SJSA1 (cell line): ENCODE measurements around the gene ANKMY1. TPM values are rescaled to one million over a fixed set of nuclear protein-coding genes. Genes with fewer than 3 reads are reported as not detected.

Experiments used
- DNase-seq, 2 experiments: peaks; one replicate each; pipeline ENCODE4 v3.0.0-alpha.2; 2015 to 2020; ENCODE audit warnings: low spot score in 2 of 2, low read depth in 1 of 2
- H3K27ac ChIP-seq: fragments of 250-450 bp; sonication (Bioruptor Pico); 2 replicates; pipeline ENCODE4 v1.5.1; 2020; ENCODE audit warnings: mild to moderate bottlenecking, moderate library complexity
- H3K27me3 ChIP-seq: fragments of 250-450 bp; sonication (Bioruptor Pico); replicated peaks from 2 replicates; pipeline ENCODE4 v1.5.1; 2020; ENCODE audit warnings: mild to moderate bottlenecking, moderate library complexity
- H3K36me3 ChIP-seq: fragments of 250-450 bp; sonication (Bioruptor Pico); 2 replicates; pipeline ENCODE4 v1.5.1; 2020; ENCODE audit warnings: mild to moderate bottlenecking
- H3K4me1 ChIP-seq: fragments of 250-450 bp; sonication (Bioruptor Pico); replicated peaks from 2 replicates; pipeline ENCODE4 v1.6.1; 2021; ENCODE audit warnings: mild to moderate bottlenecking
- H3K4me3 ChIP-seq: fragments of 250-450 bp; sonication (Bioruptor Pico); 2 replicates; pipeline ENCODE4 v1.5.1; 2020; ENCODE audit warnings: mild to moderate bottlenecking
- H3K9me3 ChIP-seq: fragments of 250-450 bp; sonication (Bioruptor Pico); replicated peaks from 2 replicates; pipeline ENCODE4 v1.5.1; 2020; ENCODE audit warnings: mild to moderate bottlenecking
- total RNA-seq: library from RNA; depleted of rRNA; stranded (reverse); fragments of >200 nt; shearing (Covaris generic); gene quantifications from 2 replicates; pipeline ENCODE4 v1.2.3, GENCODE V29; 2014

Gene ANKMY1
- total RNA-seq, 1 experiment from 2014 or later = 8.1 TPM

DNA sequence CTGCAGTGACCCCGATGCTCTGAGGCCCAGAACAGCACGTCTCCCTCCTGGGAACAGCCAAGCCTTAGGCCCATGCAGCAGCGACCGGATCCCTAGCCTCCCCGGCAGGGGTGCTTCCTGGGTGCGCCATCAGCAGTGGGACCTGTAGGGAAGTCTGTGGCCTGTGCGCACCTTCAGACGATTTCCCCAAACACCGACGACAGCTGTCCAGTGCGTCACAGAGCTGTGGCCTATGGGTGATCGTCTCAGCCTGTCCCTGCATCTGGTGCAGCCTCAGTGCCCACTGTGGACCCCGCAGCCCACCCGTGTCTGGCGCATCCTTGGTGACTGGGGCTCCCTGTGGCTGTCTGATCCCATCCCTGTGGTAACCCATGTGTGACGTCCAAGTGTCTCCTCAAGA, 113.3 kb downstream of the ANKMY1 start:
- H3K27ac ChIP-seq = no peak overlapping the region
- DNase-seq = no peak
- H3K9me3 ChIP-seq = no peaks in the 10 kb centered on the region
- no peaks in the 10 kb centered on the region for H3K36me3 ChIP-seq
- H3K4me3 ChIP-seq = no peak overlapping the region
- no peaks in the 10 kb centered on the region for H3K4me1 ChIP-seq
- no peaks in the 10 kb centered on the region for H3K27me3 ChIP-seq

DNA sequence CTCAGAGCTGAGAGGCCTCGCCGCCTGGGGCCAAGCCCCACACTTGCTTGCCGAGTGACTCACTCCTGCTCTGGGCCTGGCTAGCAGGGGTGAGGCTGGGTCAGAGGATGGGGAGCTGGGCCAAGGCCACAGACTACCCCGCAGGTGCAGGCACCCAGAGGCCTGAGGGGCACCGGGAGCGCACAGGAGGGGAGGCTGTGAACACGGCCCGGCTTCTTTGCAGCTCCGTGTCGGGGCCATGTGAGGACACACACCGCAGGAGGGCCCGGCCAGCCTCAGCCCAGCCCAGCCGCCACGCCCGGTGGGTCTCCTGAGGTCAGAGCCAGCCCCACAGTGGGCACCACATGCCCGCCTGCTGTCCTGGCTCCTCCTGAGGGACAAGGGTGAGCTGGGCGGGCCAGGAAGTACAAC, 113.9 kb downstream of the ANKMY1 start:
- DNase-seq = no peak
- Histone ChIP-seq H3K4me1 (no peaks in the 10 kb centered on the region), H3K4me3 (no peak overlapping the region), H3K9me3 (no peaks in the 10 kb centered on the region), H3K36me3 (no peaks in the 10 kb centered on the region; the same call in 1 of the 2 replicates), H3K27ac (no peak overlapping the region), H3K27me3 (no peaks in the 10 kb centered on the region)

DNA sequence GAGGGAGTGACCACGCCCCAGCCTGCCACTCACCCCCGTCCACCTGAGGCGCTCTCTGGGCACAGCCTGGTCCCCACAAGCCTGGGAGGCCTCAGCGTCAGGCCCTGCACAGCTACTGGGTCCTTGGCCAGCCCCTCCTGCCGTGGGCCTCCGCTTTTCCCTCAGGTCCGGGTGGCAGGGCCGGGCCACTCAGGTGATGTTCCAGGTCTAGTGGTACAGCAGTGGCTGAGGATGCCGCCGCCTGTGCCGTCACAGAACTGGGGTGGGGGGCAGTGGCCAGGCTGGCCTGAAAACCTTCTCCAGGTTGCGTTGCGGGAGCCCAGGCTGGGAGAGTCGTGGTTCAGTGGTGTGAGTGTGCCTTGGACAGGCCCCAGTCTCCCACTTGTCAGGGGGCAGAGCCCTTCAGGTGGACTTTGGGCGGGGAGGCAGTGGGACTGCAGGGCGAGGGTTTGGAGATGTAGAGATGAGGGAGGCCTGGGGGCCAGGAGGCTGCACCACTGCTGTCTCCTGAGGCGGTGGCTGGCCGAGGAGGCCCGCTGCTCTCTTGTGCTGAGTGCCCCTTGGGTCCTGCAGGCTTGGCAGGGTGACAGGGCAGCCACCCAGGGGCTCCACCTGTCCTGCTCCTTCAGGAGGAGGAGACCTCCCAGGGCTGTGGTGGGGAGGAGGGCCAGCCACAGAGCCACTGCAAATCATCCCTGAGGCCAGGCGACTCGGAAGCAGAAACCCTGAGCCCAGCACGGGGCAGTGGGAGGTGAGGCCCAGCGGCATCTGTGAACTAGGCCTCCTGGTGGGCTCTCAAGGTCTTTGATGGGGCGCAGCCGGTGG, 114.7 kb downstream of the ANKMY1 start:
- Histone ChIP-seq H3K27ac (no peak overlapping the region), H3K27me3 (no peaks in the 10 kb centered on the region), H3K9me3 (no peaks in the 10 kb centered on the region), H3K4me3 (no peak overlapping the region), H3K36me3 (peaks cover 3% of the 10 kb centered on the region; the same call in 1 of the 2 replicates), H3K4me1 (peaks cover 4% of the 10 kb centered on the region)
- DNase-seq = no peak

- Histone ChIP-seq H3K4me1 (peaks cover 12% of the 10 kb centered on the region), H3K27ac (no peak overlapping the region), H3K4me3 (no peak overlapping the region), H3K36me3 (peaks cover 7% of the 10 kb centered on the region; the same call in 1 of the 2 replicates), H3K9me3 (no peaks in the 10 kb centered on the region), H3K27me3 (no peaks in the 10 kb centered on the region)
- no peak for DNase-seq
Measured at GRCh38 chr2:240441993-240442411, 115.8 kb downstream of the ANKMY1 start.

DNA sequence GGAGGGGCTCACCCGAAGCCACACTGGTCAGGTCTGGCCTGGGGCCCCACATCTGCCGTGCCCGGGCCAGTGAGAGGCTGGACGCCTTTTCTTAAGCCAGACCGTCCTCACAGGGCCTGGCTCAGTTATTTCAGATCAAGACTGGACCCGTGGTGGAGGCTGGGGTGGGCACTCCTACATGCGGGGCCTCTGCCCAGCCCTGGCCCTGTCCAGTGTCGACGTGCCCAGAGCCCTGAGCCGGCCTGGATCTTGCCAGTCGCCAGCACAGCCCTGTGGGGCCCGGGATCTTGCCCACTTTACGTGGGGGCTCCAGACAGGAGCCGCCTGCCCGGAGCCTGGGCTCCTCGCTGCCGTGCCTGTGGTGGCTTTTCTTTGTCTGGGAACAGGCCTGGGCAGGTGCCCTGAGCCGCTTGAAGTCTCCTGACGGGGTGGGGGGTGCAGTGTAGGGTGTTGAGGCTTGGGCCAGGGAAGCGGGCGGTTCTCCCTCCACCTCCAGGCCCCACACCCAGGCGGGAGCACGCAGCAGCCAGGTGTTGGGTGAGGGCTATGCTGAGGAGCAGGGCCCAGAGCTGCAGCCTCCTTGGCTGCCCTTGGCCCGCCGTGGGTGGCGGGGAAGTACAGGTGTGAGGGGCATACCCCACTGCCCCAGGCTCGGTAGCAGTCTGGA, 116.3 kb downstream of the ANKMY1 start:
- H3K27ac ChIP-seq = no peak overlapping the region
- H3K4me3 ChIP-seq = no peak overlapping the region
- no peak for DNase-seq
- no peaks in the 10 kb centered on the region for H3K27me3 ChIP-seq
- H3K36me3 ChIP-seq = peaks cover 7% of the 10 kb centered on the region; the same call in 1 of the 2 replicates
- H3K4me1 ChIP-seq = peaks cover 18% of the 10 kb centered on the region
- H3K9me3 ChIP-seq = no peaks in the 10 kb centered on the region

GRCh38 chr2:240440704-240441320, 117.0 kb downstream of the ANKMY1 start:
- Histone ChIP-seq H3K4me1 (peaks cover 21% of the 10 kb centered on the region), H3K4me3 (no peak overlapping the region), H3K36me3 (peaks cover 8% of the 10 kb centered on the region), H3K27me3 (no peaks in the 10 kb centered on the region), H3K27ac (no peak overlapping the region), H3K9me3 (0 out of 2 replicates have a peak, but pooled peaks cover under 1% of the 10 kb centered on the region)
- DNase-seq = no peak

GRCh38 chr2:240440251-240440650, 117.5 kb downstream of the ANKMY1 start:
- Histone ChIP-seq H3K9me3 (0 out of 2 replicates have a peak, but pooled peaks cover 3% of the 10 kb centered on the region), H3K36me3 (peaks cover 11% of the 10 kb centered on the region), H3K4me1 (peaks cover 21% of the 10 kb centered on the region), H3K27ac (no peak overlapping the region), H3K27me3 (no peaks in the 10 kb centered on the region), H3K4me3 (no peak overlapping the region)
- no peak for DNase-seq

DNA sequence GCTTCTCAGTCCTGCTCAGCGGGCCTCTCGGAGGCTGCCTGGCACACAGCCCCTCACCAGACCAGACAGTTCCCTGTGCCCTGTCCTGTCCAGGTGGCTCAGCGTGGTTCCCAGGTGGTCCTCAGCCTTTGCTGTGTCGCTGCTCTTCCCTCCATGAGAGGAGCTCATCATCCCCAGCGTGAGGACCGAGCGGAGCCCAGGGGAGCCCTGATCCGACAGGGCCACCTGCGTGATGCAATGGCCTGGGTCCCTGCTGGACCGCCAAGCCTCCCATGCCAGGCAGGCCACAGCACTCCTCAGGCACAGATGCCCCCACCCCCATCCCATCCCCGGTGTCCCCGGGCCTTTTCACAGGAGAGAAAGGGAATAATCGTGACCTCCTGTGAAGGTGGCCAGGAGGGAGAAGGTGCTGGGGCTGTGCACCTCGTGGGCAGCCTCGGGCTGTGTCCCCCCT, 118.1 kb downstream of the ANKMY1 start:
- peaks cover 11% of the 10 kb centered on the region for H3K36me3 ChIP-seq
- H3K9me3 ChIP-seq = 0 out of 2 replicates have a peak, but pooled peaks cover 3% of the 10 kb centered on the region
- H3K4me1 ChIP-seq = peaks cover 24% of the 10 kb centered on the region
- H3K27ac ChIP-seq = no peak overlapping the region
- no peak overlapping the region for H3K4me3 ChIP-seq
- H3K27me3 ChIP-seq = no peaks in the 10 kb centered on the region
- DNase-seq = no peak

- Histone ChIP-seq H3K4me1 (peaks cover 31% of the 10 kb centered on the region), H3K9me3 (0 out of 2 replicates have a peak, but pooled peaks cover 3% of the 10 kb centered on the region), H3K36me3 (peaks cover 11% of the 10 kb centered on the region), H3K27ac (no peak overlapping the region), H3K27me3 (no peaks in the 10 kb centered on the region), H3K4me3 (no peak overlapping the region)
- no peak for DNase-seq
Measured at GRCh38 chr2:240438810-240439697, 118.7 kb downstream of the ANKMY1 start.

- H3K4me1 ChIP-seq = peaks cover 40% of the 10 kb centered on the region
- no peak overlapping the region for H3K27ac ChIP-seq
- H3K36me3 ChIP-seq = peaks cover 11% of the 10 kb centered on the region
- no peaks in the 10 kb centered on the region for H3K27me3 ChIP-seq
- 0 out of 2 replicates have a peak, but pooled peaks cover 3% of the 10 kb centered on the region for H3K9me3 ChIP-seq
- H3K4me3 ChIP-seq = no peak overlapping the region
- DNase-seq = peak; percentile 66 to 76
Measured at GRCh38 chr2:240437861-240438809, 119.7 kb downstream of the ANKMY1 start.

DNA sequence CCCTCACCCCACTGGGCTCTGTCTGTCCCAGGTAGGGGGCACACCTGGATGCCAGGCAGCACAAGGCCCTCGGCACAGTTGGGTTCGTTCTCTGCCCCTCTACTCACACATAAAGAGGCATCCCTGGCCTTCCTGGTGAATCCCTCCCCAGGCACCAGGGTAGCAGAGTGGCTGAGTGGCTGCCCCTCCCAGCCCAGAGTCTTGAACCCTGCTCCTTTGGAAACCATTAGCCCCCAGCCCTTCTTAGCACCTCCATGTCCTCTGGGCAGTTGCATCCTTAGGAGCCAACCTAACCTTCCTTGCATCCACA, 120.3 kb downstream of the ANKMY1 start:
- peaks cover 40% of the 10 kb centered on the region for H3K4me1 ChIP-seq
- peaks cover 11% of the 10 kb centered on the region for H3K36me3 ChIP-seq
- H3K27ac ChIP-seq = no peak overlapping the region
- H3K27me3 ChIP-seq = no peaks in the 10 kb centered on the region
- H3K4me3 ChIP-seq = no peak overlapping the region
- 0 out of 2 replicates have a peak, but pooled peaks cover 3% of the 10 kb centered on the region for H3K9me3 ChIP-seq
- no peak for DNase-seq
